ENCODE results near the gene PNKD.

PNKD gene

DNA sequence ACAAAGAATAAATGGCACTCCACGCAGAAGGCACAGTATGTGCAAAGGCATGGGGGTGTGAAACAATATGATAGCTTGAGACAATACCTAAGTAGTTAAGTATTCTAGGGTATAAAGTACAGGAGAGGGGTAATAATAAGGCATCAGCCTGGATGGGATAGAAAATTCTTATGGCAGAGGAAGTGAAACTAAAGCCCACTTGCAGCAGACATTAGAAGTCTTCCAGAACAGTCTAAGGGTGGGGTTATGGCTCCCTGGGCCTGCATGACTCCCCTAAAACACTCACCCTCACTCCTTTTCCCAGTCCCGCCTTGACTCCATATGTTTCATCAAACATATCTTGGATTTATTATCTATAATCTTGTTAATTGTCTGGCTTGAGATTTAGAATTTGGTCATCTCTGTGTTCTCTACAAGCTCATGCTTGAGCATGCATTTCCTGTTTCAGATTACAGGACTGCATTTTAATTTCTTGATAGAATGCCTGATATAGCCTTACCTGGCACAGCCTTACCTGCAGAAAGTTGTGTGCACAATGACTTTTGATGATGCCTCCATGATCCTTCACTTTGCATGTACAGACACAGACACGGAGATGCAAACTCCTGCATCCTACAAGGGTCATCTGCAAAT is 50.5 kb downstream of the PNKD start:
- DNase-seq: no peak

DNA sequence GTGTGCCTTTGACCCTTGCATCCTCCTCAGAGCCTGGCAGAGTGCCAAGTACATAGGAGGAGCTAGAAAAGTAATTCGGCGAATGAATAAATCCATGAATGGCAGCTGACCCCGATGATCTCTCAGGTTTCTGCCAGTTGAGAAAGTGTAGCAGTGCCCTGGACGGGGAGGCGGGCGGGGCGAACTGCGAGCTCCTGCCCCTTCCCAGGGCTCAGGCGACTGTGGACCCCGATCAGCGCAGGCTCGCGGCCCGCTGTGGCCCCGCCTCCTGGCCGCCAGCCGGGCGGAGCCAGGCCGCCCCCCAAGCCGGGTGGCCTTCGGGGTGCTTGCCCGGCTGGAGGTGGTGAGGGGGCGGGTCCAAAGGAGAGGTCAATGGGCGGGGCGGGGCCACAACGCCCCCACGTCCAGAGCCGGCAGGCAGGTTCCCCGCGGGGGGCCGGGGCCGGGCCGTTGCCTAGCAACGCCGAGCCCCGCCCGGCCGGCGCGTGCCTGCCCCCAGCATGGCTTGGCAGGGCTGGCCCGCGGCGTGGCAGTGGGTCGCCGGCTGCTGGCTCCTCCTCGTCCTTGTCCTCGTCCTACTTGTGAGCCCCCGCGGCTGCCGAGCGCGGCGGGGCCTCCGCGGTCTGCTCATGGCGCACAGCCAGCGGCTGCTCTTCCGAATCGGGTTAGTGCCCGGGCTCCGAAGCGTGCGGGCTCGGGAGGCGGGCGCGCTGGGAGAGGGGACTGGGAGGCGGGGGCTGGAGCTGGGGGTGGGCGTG is 52.6 kb downstream of the PNKD start:
- DNase-seq: peak; percentile 85

DNA sequence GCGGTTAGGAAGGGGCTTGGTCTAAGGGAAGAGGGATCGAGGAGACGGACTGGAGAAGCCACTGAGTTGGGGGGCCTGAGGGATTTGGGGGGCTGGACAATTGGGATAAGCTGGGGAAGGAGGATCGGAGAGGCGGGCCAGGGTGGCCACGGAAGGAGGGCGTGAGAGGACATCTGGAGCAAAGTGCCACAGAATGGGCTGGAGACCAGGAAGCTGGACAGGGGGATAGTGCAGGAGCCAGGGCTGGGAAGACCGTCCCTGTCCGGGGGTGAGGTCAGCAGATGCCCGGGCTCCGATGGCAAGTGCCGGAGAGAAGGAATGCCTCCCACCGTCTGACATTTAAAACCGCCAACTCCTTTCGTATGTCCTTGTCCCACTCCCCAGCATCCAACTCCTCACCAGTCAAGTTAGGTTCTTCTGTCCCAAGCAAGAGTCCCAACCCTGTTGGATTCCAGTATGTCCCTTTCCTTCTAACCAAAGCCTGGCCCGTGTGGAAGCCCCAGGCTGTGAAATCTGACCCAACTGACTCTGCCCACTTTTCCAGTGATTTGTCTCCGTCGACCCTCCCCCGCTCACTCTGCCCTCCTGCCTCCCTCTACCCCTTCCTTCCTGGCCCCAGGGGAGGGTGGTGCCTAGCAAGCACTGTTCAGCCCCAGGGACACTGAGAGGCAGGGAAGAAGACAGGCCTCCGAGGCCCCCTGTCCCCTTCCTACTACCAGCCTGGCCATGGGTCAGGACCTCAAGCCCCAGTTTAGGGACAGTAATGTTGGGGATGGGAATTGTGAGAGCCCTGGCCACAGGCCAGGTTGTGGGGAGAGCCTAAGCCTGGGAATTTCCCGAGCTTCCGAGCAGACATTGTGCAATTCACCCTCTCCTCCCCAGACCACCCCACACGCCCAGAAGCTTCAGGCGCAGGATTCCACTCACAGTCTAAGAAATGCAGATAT is 53.5 kb downstream of the PNKD start:
- peak; percentile 80 for DNase-seq

DNA sequence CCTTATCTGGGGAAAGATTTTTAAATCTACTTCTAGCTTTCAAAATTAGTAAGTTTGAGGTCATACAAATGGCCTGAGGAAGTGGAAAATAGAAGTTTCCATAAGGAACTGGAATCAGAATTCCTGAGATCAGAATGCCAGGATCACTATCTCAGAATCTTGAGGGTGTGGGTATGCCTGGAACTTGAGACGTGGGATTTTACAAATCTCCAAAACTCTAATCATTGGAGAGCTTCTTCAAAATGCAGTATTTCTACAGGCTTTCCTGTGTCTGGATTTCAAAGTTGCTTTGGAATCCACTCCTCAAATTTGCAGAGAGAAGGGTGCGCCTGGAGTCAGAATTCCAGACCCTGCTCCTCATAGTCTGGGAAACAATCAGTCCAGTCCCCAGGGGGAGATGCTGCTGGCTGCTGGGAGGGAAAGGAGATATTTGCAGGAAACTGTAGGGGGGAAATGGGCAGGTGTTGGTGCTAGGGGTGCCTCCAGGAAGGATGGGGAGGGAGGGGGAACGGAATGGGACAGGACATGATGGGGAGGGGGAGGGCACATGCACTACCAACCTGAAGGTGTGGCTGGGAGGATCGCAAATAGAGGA is 55.3 kb downstream of the PNKD start:
- no peak for DNase-seq

DNA sequence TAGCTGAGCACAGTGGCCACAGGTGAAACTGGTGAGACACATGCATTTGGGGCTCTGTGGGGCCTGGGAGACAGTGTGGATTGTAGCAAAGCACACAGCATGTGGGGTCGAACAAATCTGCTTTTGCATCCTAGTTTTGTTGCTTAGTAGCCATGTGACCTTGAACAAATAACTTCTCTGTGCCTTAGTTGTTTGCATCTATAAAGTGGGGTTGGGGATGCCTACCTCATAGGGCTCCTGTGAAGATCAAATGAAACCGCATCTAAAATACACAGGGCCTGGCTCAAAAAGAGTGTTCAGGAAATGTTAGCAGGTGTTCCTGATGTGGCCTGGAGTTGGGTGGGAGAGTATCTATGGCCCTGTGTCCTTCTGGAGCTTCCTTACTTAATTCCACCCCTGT is 56.0 kb downstream of the PNKD start:
- DNase-seq: no peak

DNA sequence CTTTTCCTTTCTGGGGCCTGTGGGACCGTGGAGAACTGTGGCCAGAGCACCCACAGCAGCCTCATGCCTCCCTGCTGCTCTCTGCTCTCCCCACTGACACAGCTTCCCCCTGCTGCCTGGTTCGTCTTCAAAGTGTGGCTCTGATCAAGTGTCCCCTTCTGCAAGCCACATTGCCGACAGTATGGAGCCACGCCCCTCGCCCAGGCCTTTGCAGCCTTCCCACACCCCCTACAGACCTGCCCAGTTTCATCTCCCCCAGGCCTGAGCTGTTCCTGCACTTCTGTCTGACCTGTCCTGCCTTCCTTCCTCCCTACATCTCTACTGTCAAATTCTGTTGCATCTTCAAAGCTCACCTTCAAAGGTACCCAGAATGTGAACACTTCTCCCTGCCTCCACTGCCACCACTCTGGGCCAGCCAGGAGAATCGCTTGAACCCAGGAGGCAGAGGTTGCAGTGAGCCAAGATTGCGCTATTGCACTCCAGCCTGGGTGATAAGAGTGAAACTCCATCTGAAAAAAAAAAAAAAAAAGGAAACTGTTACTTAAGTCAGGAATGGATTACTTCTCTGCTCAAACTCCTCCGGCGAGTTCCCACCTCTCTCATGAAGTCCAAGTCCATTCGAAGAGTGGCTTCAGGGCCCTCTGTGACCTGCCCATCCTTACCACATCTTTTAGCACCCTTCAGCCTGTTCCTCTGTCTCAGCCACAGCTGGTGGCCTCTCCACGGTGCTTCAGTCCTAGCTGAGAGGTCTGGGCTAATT is 57.3 kb downstream of the PNKD start:
- DNase-seq: no peak

DNA sequence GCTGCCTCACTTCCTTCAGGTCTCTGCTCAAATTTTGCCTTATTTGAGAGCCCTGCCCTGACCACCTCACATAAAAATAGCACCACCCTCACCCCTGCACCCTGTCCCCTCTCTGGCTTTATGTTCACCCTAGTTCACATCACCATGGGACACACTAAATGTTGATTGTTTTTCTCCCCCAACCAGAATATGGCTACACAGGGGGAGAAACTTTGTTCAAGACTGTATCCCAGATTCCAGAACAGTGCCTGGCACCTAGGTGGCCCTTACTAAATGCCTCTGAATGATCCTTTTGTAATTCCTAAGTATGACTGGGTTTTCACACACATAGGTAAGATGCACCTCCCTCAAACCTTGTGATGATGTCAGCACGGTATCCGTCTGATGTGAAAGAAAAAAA is 58.0 kb downstream of the PNKD start:
- DNase-seq: no peak

DNA sequence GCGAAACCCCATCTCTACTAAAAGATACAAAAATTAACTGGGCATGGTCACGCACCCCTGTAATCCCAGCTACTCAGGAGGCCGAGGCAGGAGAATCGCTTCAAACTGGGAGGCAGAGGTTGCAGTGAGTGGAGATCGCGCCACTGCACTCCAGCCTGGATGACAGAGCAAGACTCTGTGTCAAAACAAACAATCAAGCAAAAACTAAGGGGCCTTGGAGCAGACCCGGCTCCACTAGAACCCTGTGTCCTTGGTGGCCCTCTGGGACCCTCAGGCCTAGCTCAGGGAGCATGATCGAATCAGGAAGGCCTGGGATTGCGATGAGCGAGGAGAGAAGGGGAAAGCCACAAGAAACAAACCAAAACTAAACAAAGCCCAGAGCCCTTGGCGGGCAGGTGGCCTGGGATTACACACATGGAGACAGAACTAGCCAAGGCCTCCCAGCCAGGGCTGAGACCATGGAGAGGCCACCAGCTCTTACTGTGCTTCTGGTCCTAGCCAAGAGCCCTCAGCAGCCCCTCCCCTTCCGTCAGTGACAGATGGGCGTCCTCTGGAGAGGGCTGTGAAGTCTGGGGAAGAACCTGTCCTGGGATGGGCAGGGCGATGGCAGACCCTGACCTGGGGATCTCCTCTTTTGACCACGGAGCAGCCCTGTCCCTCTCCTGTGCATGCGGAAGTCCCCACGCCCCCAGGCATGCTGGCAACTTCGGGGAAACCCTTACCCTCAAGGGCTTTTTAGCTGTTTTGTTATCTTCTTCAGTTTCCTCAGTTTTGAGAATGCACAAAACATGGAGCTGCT is 58.9 kb downstream of the PNKD start:
- DNase-seq: no peak

DNA sequence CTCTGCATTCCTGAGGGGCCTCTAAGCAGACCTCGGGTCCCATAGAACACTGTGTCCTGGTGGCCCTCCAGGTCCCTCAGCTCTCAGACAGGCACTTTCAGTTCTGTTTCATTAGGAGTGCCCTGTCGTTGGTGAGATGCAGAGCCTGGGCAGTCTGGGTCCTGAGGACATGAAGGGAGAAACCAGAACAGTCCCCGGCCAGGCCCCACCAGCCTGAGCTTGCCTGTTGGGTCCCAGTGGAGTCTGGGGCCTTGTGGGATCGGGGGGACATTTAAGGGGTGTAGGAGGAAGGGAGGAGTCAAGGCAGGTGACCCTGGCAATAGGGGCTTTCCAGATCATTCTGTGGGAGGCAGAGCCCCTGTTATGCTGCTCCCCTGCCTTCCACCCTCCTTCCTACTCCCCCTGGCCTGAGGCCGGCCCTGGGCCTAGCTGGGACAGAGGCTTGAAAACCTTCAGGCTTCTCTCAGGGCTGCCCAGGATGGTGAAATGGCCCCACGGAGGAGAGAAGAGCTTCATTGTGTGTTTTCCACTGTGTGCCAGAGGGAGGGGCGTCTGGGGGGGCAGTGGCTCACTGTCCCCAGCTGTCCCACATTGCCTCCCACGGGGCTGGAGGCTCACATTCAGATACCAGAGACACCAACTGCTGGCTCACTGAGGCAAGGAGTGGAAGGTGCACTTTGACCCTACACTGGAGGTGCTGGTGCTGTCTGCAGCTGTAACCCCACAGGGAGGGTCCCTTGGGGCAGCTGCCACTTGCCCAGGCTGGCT is 59.7 kb downstream of the PNKD start:
- DNase-seq: no peak

DNA sequence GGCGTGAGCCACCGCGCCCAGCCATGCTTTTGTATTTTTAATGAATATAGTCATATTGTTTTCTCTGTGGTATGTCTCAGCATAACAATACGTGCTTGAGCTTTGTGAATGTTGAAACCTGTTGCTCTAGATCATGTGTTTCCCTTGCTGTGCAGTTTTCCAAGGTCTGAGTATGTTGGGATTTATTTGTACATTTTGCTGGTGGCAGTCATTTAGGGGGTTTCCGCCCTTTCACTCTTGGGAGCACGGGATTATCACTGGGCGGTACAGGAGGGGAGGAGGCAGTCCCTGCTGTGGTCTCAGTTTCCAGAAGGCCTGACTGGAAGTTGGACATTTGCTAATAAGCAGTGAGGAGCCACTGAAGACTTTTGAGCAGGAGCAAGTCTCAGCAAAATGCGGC is 61.4 kb downstream of the PNKD start:
- no peak for DNase-seq

DNA sequence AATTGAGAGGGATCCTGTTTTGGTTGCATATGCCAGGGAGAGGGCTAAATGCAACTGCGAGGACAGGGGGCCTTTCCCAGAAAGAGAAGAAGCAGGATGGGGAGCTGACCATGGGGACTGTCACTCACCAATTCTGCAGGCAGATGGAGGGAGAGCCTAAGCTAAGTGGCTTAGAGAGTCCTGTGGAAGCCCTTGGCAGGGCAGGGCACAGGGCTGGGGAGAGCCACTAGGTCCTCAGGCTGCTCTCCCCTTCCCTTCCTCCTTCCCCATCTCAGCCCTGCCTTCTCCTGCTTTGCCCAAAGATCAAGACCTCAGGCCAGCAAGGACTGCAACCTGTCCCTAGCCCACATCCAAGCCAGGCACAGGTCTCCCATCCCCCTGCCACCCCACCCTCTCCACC is 62.0 kb downstream of the PNKD start:
- no peak for DNase-seq

DNA sequence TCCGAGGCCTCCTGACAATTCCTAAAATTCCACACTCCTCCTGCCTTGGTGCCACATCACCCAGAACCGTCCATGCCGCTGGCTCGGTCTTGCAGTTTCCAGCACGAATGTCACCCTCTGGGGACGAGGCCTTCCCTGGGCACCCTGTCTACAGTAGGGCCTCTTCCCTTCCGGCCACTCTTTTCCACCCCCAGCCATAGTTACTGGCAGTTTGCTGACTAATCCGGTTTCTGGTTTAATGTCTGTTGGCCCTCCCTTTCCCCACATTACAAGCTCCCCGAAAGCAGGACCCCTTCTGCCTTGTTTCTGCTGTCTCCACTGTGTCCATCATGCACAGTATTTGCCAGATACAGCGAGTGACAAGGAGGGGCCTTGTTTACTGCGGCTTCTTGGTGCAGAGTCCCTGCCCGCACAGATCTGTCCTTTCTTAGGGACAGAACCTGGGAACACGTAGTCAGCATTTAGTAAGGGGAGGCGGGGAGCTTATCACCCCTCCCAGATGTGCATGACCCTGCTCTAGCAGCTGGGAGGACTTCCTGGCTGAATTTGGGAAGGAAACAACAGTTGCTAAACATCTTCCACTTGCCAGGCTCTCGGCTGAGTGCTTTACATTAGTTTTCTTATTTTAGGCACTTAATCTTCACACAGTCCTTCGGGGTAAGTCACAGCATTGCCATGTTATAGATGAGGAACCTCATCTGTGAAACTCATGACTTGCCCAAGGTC is 62.8 kb downstream of the PNKD start:
- no peak for DNase-seq

DNA sequence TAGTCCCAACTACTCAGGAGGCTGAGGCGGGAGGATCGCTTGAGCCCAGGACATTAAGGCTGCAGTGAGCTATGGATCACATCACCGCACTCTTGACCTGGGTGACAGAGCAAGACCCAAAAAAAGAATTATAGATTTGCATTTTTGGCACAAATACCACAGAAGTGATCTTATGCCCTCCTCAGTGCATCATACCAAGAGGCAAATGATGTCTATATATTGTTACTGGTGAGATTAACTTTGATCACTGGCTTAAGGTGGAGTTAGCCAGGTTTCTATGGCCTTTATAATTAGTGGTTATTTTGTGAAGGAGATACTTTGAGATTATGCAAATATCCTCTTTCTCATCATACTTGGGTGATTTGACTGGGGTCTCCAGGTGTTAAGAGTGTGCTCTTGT is 64.2 kb downstream of the PNKD start:
- DNase-seq: no peak

DNA sequence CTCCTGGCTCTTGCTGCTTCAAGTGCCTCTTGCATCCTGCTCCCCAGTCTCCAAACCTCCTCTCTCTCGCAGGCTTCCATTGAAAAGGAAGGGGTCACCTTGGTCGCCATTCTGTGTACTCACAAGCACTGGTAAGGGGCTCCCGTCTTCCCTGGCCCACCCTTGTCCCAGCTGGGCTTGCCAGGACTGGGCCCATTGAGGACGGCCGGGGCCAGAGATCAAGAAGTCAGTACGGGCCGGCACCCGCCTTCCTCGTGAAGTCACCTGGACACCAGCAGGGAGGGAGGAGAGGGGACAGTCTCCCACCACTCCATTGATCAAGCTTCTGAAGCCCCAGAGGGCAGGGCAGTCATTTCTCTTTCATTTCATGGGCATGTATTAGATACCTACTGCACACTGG is 70.3 kb downstream of the PNKD start:
- no peak for DNase-seq

DNA sequence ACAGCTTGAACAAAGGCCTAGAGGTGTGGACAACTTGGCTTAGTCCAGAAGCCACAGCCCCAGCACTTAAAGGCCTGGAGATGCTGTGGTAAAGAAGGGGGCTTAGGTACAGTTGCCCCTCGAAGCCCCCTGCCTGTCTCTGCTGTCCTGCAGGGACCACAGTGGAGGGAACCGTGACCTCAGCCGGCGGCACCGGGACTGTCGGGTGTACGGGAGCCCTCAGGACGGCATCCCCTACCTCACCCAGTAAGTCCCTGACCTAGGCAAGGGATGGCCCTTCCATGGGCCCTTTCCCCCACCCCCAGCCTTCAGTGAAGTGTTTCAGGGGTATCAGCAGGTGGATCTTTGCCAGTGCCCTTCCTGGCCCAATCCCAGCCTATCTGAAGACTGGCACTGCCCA is 71.1 kb downstream of the PNKD start:
- DNase-seq: no peak

DNA sequence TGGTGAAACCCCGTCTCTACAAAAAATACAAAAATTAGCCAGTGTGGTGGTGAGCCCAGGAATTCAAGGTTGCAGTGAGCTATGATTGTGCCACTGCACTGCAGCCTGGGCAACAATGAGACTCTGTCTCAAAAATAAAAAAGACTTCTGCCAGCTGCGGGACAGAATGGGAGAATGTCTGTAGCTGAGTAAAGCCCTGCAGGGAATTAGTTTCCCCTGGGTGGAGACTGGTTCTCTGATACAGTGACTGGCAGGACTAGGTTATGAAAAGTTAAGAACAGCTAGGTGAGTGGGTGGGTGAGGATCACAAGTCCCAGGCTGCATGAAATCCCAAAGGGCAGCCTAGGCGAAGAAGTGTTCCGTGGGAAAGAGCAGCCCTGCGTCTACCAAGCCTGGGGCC is 72.5 kb downstream of the PNKD start:
- DNase-seq: no peak

DNA sequence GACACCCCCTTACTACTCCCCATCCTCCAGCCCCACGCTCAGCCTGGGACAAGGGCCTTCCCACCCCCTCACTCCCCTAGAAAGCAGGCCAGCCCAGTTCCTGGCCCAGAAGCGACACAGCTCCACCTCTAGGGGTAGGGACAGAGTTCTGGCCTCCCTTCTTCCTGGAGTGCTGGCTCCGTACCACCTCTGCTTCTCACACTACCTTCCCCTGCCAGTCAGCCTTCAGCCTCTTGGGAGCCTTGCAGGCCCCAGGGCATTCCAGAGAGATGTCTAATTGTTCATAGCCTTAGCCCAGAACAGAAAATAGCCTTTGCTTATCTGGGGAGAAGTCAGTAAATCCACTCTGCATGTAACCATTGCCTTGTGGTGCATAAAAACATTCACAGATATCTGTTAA is 73.3 kb downstream of the PNKD start:
- peak; percentile 17 for DNase-seq

DNA sequence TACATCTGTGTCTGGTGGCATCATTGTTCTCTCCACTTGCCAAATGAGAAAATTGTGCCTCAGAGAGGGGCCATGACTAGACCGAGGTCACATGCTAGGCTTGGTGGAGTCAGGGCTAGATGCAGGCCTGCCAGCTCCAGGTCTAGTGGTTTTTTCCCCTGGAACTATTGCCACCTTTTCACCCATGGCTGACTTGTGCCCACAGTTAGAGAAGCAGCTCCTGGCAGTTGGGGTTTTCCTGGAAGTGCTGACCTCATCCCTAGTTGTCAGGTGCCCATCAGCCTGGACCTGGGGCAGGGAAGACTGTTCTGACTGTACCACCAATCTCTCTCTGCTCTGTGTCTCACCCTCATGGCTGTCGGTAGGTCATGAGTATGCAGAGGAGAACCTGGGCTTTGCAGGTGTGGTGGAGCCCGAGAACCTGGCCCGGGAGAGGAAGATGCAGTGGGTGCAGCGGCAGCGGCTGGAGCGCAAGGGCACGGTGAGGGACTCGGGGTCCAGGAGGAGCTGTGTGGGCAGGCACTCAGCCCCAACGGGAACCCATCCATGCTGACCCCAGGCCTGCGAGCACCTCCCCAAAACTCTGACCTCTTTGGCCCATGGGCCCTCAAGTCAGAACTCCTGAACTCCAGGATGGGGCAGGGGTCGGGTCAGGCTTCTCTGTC is 73.9 kb downstream of the PNKD start:
- peak; percentile 31 for DNase-seq

DNA sequence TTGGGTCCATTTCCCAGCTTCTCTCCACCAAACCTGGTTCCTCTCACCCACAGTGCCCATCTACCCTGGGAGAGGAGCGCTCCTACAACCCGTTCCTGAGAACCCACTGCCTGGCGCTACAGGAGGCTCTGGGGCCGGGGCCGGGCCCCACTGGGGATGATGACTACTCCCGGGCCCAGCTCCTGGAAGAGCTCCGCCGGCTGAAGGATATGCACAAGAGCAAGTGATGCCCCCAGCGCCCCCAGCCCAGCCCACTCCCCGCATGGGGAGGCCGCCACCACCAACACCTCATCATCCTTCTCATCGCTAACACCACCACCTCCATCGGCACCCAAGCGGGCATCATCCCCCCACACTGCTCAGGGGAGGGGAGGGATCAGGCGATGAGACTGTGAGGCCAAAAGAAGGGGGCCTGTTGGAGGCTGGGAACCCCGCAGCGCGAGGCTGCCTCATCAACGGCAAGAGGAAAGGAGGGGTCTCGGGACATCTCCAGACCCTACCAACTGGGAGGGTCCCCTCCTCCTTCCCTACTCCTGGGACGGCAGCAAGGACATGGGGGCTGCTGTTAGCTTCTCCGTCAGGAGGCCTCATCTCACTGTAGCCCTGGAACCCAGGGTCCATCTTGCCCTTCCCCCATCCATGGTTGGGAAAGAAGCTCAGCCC is 74.6 kb downstream of the PNKD start:
- DNase-seq: no peak

All from kidney glomerular epithelial cell (primary cell).